PC-9 (cell line): Measurements from ENCODE around the gene ST6GALNAC1. TPM values are rescaled to one million over a fixed set of nuclear protein-coding genes. Genes with fewer than 3 reads are reported as not detected.
A peak's percentile ranks its signal among the peaks of the same experiment; 100 is the strongest.
"Not testable (repeated sequence)": the region's sequence is repeated elsewhere in the genome, so short reads cannot be mapped to it uniquely, and the experiment has no call there.

Source experiments
- BruUV-seq: library from RNA; stranded (reverse); fragments of 400-500 nt; replicated peaks from 2 replicates; lab custom pipeline; 2021; lab: Mats Ljungman, UMichigan
- CTCF ChIA-PET: fragments of 300-600 bp; sonication (Branson Sonifier 250); formaldehyde crosslinking; loops from one replicate; lab custom pipeline; 2022; ENCODE audit warnings: antibody characterized with exemption; lab: Charles Lee
- POLR2A ChIA-PET: fragments of 300-600 bp; sonication (Branson Sonifier 250); formaldehyde crosslinking; loops from one replicate; lab custom pipeline; 2022; ENCODE audit warnings: antibody characterized with exemption; ENCODE audit not compliant: unreplicated experiment; lab: Charles Lee
- DNase-seq, 2 experiments: peaks; one replicate each; pipeline versions ENCODE4 v3.0.0 to v3.0.0-alpha.2; 2015 to 2022; ENCODE audit warnings: mixed read lengths in 1 of 2
- H2AFZ ChIP-seq: fragments of 200-600 bp; sonication (generic); 2 replicates; pipeline ENCODE4 v1.8.1; 2017; ENCODE audit warnings: antibody characterized with exemption
- H3F3A ChIP-seq: fragments of 200-600 bp; sonication (generic); 2 replicates; pipeline ENCODE4 v1.8.1; 2017; ENCODE audit warnings: antibody characterized with exemption, mild to moderate bottlenecking, low read depth; ENCODE audit not compliant: insufficient read depth
- H3K27ac ChIP-seq: fragments of 200-600 bp; sonication (generic); 2 replicates; pipeline ENCODE4 v1.6.1; 2016; ENCODE audit warnings: mixed run types
- H3K27me3 ChIP-seq: fragments of 200-600 bp; sonication (generic); 2 replicates; pipeline ENCODE4 v1.6.1; 2016; ENCODE audit warnings: low read depth, mixed run types; ENCODE audit not compliant: insufficient read depth
- H3K36me3 ChIP-seq: fragments of 200-600 bp; sonication (generic); 2 replicates; pipeline ENCODE4 v1.6.1; 2016; ENCODE audit warnings: low read depth, mixed run types
- H3K4me1 ChIP-seq: fragments of 200-600 bp; sonication (generic); replicated peaks from 2 replicates; pipeline ENCODE4 v1.6.1; 2016; ENCODE audit warnings: mixed run types; ENCODE audit not compliant: insufficient read depth
- H3K4me2 ChIP-seq: fragments of 200-600 bp; sonication (generic); 2 replicates; pipeline ENCODE4 v1.6.1; 2017; ENCODE audit warnings: mixed run types
- H3K4me3 ChIP-seq: fragments of 200-600 bp; sonication (generic); 2 replicates; pipeline ENCODE4 v1.6.1; 2016; ENCODE audit warnings: mixed run types
- H3K79me2 ChIP-seq: fragments of 200-600 bp; sonication (generic); 2 replicates; pipeline ENCODE4 v1.6.1; 2017; ENCODE audit warnings: low read depth, mixed run types
- H3K9me2 ChIP-seq: fragments of 200-600 bp; sonication (generic); 2 replicates; pipeline ENCODE4 v1.8.1; 2017; ENCODE audit warnings: mild to moderate bottlenecking; ENCODE audit not compliant: insufficient read depth
- H3K9me3 ChIP-seq: fragments of 200-600 bp; sonication (generic); 2 replicates; pipeline ENCODE4 v1.8.1; 2016; ENCODE audit warnings: low read depth; ENCODE audit not compliant: insufficient read depth
- H4K20me1 ChIP-seq: fragments of 200-600 bp; sonication (generic); 2 replicates; pipeline ENCODE4 v1.8.1; 2017; ENCODE audit not compliant: insufficient read depth
- CTCF ChIP-seq: fragments of 200-600 bp; sonication (generic); conservative IDR thresholded peaks from 2 replicates; pipeline ENCODE4 v1.6.1; 2017; ENCODE audit warnings: mixed run types, antibody characterized with exemption, mild to moderate bottlenecking, moderate library complexity
- EZH2 ChIP-seq: fragments of 200-600 bp; sonication (generic); IDR thresholded peaks from 2 replicates; pipeline ENCODE4 v1.8.0; 2017; ENCODE audit warnings: antibody characterized with exemption, low read depth
- intact Hi-C: fragments of 100-400 bp; cut with micrococcal nuclease; formaldehyde crosslinking; loops from one replicate; pipeline ENCODE4 v1.10.0; 2022; ENCODE audit not compliant: unreplicated experiment
- total RNA-seq: library from RNA; stranded (reverse); gene quantifications from 2 replicates; pipeline ENCODE4 v1.2.3, GENCODE V29; 2021

ST6GALNAC1 gene
- total RNA-seq, 1 experiment from 2014 or later = 0.76 TPM

DNA sequence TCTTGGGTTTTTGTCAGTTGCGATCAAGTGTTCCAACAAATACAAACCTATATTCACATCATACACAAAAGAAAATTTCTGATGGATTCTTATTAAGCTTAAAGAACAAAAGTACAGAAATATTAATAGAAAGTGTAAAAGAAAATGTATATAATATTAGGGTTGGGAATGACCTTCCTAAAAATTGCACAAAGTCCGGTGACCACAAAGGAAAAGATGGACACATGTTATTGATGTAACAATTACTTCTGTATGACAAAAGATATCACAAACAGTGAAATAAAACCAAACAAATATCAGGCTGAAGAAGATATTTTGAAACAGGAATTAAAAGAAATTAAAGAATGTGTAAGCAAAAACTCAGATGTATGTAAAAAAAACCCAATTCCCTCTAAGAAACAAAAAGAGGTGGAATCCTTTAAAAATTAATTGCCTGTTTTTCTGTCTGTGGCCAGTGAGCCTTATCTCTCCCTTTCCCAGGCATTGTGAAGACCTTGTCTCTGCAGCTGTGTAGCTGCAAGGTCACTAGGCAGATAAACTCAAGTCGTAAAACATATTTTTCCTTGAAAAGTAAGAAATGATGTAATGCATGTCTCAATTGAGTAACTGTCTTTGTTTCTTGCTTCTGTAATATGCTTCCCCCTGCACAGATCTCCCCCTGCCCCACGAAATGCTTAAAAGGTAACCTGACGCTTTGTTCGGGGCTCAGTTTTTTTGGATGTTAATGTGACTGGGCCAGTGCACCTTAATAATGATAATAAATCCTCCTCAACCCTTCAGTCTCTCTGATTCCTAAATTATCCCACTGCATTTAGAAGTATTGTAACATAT is 2.8 kb downstream of the ST6GALNAC1 start:
- TF ChIP-seq CTCF (no peak), EZH2 (no peak)
- Histone ChIP-seq H4K20me1 (no peaks in the 10 kb centered on the region), H2AFZ (no peak overlapping the region), H3K4me3 (no peak overlapping the region), H3K27me3 (no peaks in the 10 kb centered on the region), H3K9me2 (no peaks in the 10 kb centered on the region), H3F3A (peaks cover 5% of the 10 kb centered on the region; the same call in 1 of the 2 replicates), H3K4me2 (peak overlapping the region; percentile 6; the same call in 1 of the 2 replicates), H3K36me3 (no peaks in the 10 kb centered on the region), H3K27ac (no peak overlapping the region), H3K4me1 (peaks cover 12% of the 10 kb centered on the region), H3K9me3 (no peaks in the 10 kb centered on the region), H3K79me2 (no peaks in the 10 kb centered on the region)
- no peak for DNase-seq
- BruUV-seq = no TSS peak
- POLR2A ChIA-PET = interaction anchor here (0.7 kb wide), 1 partner anchor 135 kb away, joined by 3 read pairs; no protein-coding TSS in a partner anchor
- intact Hi-C loops = loop anchor here (1.0 kb wide), 1 partner anchor 31 kb away; no protein-coding TSS in a partner anchor
- CTCF ChIA-PET = no interaction called here

DNA sequence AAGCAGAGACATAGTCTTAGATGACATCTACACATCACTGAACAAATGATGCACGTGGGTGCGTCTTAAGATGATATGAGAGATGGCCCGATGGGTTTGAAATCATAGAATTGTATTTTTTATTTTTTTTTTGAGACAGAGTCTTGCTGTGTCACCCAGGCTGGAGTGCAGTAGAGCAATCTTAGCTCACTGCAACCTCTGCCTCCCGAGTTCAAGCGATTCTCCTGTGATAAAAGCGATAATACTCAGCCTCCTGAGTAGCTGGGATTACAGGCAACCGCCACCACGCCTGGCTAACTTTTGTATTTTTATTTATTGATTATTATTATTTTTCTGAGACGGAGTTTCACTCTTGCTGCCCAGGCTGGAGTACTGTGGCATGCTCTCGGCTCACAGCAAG is 5.3 kb downstream of the ST6GALNAC1 start:
- Histone ChIP-seq H3K27me3 (no peaks in the 10 kb centered on the region), H3K9me3 (no peaks in the 10 kb centered on the region), H3K9me2 (no peaks in the 10 kb centered on the region), H3K27ac (no peak overlapping the region), H3K4me1 (peaks cover 12% of the 10 kb centered on the region), H2AFZ (no peak overlapping the region), H3K79me2 (no peaks in the 10 kb centered on the region), H3K36me3 (no peaks in the 10 kb centered on the region), H3F3A (peaks cover 5% of the 10 kb centered on the region; the same call in 1 of the 2 replicates), H3K4me3 (no peak overlapping the region), H3K4me2 (no peak overlapping the region), H4K20me1 (no peaks in the 10 kb centered on the region)
- TF ChIP-seq CTCF = no peak
- TF ChIP-seq EZH2 = no peak
- CTCF ChIA-PET = interaction anchor here (1.0 kb wide), 1 partner anchor 14 kb away, joined by 3 read pairs; no protein-coding TSS in a partner anchor
- no peak for DNase-seq
- intact Hi-C loops = no loop called here
- no TSS peak for BruUV-seq
- POLR2A ChIA-PET = interaction anchor here (0.6 to 0.7 kb wide), 2 partner anchors 39 to 1551 kb away, joined by 6 read pairs; no protein-coding TSS in a partner anchor

DNA sequence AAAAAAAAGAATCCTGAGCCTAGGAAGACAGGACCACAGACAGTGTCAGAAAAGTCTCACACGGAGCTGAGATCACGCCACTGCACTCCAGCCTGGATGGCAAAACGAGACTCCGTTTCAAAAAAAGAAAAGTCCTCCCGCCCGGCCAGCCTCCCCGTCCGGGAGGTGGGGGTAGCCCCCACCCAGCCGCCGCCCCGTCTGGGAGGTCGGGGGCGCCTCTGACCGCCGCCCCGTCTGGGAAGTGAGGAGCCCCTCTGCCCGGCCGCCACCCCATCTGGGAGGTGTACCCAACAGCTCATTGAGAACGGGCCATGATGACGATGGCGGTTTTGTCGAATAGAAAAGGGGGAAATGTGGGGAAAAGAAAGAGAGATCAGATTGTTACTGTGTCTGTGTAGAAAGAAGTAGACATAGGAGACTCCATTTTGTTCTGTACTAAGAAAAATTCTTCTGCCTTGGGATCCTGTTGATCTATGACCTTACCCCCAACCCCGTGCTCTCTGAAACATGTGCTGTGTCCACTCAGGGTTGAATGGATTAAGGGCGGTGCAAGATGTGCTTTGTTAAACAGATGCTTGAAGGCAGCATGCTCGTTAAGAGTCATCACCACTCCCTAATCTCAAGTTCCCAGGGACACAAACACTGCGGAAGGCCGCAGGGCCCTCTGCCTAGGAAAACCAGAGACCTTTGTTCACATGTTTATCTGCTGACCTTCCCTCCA is 6.9 kb downstream of the ST6GALNAC1 start:
- H2AFZ ChIP-seq, H3K27me3 ChIP-seq, CTCF ChIA-PET, DNase-seq, H3K27ac ChIP-seq, H3K9me3 ChIP-seq, H3K9me2 ChIP-seq, H3K79me2 ChIP-seq, H3F3A ChIP-seq, intact Hi-C loops, POLR2A ChIA-PET, H3K4me3 ChIP-seq, BruUV-seq, H3K4me2 ChIP-seq, H3K36me3 ChIP-seq, H4K20me1 ChIP-seq: not testable (repeated sequence)
- H3K4me1 ChIP-seq = peaks cover 12% of the 10 kb centered on the region
